GM18520 (cell line): ENCODE measurements around the gene SLC25A15.

Source experiments
- ATAC-seq: cut with Tn5 transposase; IDR thresholded peaks from one replicate; pipeline ENCODE4 v1.9.1; 2021; ENCODE audit not compliant: unreplicated experiment

SLC25A15 gene

DNA sequence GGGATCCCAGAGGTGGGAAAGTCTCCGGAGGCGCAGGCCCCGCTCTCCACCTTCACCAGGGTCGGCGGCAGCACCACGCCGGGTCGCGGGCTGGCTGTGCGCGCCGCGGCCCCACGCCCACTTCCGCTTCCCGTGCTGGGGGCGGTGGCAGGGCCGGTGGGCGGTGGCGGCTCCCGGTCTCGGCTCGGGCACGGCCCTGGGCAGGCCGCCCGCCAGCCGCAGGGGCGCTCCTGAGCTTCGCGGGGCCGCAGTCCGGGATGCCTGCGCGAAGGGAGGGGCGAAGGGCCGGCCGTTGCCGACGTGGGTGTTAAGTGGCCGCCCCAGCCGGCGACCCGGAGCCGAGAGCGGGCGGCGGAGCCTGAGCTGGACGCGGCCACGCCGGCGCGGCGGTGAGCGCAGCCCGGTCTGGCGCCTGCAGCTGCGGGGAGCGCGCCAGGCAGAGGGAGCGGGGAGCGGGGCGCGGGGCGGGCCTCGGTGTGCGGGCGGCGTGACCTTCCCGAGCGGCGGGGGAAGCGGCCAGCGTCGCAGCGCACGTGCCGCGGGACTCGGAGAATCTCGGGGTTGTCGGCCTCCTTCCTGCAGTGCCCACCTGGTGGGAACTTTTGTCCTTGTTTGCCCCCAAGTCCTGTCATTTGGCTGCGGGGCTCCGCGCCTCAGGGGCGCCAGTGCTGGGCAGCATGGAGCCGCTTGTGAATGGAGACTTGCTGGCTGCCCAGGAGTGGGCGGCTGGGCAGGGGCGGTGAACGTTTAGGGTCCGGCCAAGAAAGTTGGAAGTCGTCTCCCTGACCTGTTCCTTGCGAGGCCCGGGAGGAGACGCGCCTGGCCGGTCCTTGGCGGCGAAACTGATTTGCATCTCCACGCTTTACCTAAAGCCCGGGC lies at the start of gene SLC25A15:
Gene SLC25A15 (plus strand): TSS at position 337 of the 879 bp plus-strand sequence. CDS start 3,616 bp downstream, outside the sequence.
- ATAC-seq, result peak; percentile 89

- no peak for ATAC-seq
Measured at GRCh38 chr13:40749327-40749726, 40.1 kb upstream of the SLC25A15 start.

- no peak for ATAC-seq
Measured at GRCh38 chr13:40755082-40755700, 34.2 kb upstream of the SLC25A15 start.

DNA sequence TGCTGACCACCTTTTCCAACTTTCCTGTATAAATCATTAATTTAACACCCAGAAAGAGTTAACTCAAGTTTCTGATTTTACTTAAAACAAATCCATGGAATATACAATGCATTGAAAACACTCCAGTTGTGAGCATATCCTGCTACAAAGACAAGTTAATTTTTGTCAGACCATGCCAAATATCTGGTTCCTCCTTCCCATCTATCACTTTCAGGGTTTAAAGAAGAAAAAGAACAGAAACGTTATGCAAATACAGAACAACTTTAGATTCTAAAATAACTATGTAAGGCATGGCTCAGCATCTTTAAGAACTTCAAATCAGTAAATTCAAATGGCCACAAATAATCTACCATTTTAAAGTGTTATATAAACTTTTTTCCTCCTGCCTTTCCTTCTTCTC lies 33.4 kb upstream of the SLC25A15 start:
- ATAC-seq, result no peak

GRCh38 chr13:40758811-40759210 lies 30.6 kb upstream of the SLC25A15 start:
- no peak for ATAC-seq

DNA sequence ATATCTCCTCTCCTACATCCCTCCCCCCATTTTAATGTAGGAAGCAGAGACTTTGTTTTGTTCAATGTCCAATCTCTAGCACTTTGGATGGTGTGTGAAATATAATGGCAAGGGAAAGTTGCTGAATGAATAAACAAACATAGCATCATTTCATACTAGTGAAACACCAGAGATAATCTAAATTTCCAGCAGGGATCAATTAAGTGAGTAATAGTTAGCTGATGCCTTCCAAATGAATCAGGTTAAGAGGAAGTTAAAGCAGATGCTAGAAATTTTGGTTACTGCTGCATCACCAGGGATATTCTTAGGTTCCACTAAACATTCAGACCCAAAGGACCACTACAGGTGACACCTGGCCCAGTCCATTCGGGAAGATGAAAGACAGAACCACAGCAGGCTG lies 26.6 kb upstream of the SLC25A15 start:
- ATAC-seq, result no peak

GRCh38 chr13:40764587-40765403 lies 24.6 kb upstream of the SLC25A15 start:
- ATAC-seq, result no peak

GRCh38 chr13:40765602-40766001 lies 23.8 kb upstream of the SLC25A15 start:
- no peak for ATAC-seq

GRCh38 chr13:40769970-40770369 lies 19.4 kb upstream of the SLC25A15 start:
- no peak for ATAC-seq

- ATAC-seq, result no peak
Measured at GRCh38 chr13:40770609-40770933, 18.8 kb upstream of the SLC25A15 start.

DNA sequence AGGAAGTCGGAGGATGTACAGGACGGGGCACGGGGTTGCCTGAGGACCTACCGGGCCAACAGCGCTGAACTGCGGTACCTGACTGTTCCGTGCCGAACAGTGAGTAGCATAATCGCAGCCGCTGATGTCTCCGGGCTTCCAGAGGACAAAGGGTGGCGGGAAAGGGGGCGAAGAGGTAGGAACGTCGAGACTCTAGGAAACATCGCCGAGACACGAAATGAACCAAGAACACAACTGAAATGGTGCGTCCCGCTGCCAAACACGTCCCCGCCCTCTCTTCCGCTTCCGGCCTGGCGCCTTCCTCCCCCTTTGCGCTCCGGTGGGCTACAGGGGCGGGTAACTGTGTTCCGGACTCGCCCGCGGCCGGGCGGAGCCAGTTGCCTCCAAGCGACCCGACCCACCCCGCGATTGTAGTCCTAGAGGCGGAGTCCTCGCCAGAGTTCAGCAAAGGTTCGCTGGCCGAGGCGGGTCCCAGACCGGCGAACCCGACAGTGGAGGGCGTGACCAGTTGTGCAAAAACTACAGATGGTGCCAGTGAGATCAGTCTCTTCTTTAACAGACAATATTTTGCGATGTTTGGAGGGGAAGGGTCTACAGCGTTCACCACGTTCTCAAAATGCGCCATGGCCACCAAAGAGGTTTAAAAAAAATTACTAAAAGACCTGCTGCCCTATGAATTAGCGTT lies 18.3 kb upstream of the SLC25A15 start, which contains the start of gene MRPS31:
Gene MRPS31 (minus strand): TSS at position 257 of the 685 bp plus-strand sequence. CDS start 54 bp downstream, at position 203.
- peak; percentile 85 for ATAC-seq

DNA sequence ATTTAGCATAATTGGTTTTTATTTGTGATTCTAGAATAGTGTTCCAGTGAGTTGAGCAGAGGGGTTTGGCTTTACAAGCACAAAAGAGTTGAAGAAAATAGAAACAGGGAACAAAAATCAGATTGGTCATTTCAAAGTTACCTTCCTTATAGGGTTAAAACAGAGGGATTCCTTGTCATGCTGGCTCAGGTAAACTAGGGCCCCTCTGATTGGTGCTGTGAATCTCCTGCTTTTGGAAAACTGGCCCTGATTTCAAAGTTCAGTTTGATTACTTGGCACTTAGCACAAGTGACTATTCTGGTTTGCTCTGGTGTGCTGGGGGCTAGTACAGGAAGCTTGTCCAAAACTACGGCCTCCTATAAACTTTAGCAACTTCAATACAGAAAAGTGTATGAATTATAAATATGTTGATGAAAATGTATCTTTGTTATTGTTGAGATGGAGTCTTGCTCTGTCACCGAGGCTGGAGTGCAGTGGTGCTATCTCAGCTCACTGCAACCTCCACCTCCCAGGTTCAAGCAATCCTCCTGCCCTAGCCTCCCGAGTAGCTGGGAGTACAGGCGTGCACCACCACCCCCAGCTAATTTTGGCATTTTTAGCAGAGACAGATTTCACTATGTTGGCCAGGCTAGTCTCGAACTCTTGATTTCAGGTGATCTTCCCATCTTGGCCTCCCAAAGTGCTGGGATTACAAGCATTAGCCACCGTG lies 16.5 kb upstream of the SLC25A15 start:
- ATAC-seq, result no peak

- no peak for ATAC-seq
Measured at GRCh38 chr13:40774672-40775071, 14.7 kb upstream of the SLC25A15 start.

- ATAC-seq, result no peak
Measured at GRCh38 chr13:40776232-40776631, 13.2 kb upstream of the SLC25A15 start.

DNA sequence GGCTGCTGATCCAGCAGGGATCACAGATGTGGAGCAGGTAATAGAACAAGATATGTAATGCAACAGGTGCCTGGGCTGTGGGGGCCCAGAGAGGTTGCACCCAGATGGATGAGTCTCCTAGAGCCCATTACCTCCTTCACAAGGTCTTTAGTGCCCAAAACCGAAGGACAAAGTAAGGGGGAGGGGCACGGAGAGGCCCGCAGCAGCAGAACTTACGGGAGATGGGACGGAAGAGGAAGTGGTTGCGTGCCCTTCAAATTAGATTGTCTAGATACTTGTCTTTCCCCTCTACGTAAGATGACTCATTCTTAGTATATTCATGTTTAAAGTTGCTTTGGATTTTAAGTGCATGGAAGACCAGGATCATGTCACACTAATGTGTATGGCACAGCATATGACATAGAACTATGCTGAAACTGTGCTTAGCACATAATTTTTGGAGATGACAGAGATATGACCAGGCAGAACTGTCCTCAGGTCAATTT lies 12.7 kb upstream of the SLC25A15 start:
- peak; percentile 25 for ATAC-seq

- ATAC-seq, result peak; percentile 68
Measured at GRCh38 chr13:40777166-40777808, 12.1 kb upstream of the SLC25A15 start.

GRCh38 chr13:40777809-40778175 lies 11.6 kb upstream of the SLC25A15 start:
- ATAC-seq, result peak; percentile 1

- ATAC-seq, result no peak
Measured at GRCh38 chr13:40779049-40779448, 10.4 kb upstream of the SLC25A15 start.

DNA sequence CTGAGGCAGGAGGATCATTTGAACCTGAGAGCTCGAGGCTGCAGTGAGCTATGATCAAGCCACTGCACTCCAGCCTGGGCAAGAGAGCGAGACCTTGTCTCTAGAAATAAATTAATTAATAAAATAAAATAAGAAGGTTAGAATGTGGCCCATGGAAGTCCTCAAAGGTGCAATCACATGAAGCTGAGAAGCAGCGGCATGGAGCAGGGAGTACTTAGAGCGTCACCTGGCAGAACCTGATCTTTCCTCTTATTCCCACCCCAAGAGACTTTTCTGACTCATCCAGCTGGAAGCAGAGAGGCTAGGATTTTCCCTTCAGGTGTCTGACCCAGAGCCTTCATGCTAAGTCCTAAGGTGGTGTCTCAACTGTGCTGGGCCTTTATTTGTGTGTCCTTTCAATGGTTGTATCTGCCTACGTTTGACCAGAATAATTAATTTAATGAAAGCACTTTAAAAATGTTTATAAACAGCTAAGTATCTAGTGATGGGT lies 9.6 kb upstream of the SLC25A15 start:
- ATAC-seq, result no peak
